ENCODE data around the gene MAP7D3.

The MAP7D3 gene

DNA sequence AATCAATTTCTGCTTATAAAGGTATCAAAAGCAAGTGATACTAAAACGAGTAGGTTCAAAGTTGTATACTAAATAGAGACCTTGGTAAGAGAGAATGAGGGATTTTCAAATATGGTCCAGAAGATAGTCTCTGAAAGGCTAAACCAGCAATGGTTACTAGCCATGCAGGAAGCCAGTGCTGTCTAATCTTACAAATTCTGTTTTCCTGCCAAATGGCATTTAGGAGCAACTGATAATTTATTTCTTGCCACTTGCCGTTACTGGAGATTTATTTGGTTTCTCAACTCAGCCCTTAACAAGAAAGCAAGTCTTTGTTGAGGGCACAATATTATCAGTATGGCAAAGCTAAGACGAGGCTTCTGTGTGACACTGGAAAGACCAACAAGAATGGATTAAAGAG, 47.2 kb downstream of the MAP7D3 start:
- Histone ChIP-seq H3K4me1 (peaks cover 14% of the 10 kb centered on the region), H3K9ac (no peak overlapping the region), H3K4me3 (ENCODE audit: low read depth, low read length) (no peak overlapping the region), H3K27me3 (ENCODE audit: control insufficient read depth, insufficient read depth, low read length) (no peaks in the 10 kb centered on the region), H3K79me2 (peaks cover 2% of the 10 kb centered on the region), H3K4me2 (ENCODE audit: low read length) (no peak overlapping the region), H2AFZ (no peak overlapping the region), H3K27ac (peak overlapping the region; percentile 29), H3K9me3 (ENCODE audit: control insufficient read depth, low read length) (no peaks in the 10 kb centered on the region), H3K36me3 (ENCODE audit: control insufficient read depth, insufficient read depth, low read length) (no peaks in the 10 kb centered on the region)
- TF ChIP-seq, protein P1, sequence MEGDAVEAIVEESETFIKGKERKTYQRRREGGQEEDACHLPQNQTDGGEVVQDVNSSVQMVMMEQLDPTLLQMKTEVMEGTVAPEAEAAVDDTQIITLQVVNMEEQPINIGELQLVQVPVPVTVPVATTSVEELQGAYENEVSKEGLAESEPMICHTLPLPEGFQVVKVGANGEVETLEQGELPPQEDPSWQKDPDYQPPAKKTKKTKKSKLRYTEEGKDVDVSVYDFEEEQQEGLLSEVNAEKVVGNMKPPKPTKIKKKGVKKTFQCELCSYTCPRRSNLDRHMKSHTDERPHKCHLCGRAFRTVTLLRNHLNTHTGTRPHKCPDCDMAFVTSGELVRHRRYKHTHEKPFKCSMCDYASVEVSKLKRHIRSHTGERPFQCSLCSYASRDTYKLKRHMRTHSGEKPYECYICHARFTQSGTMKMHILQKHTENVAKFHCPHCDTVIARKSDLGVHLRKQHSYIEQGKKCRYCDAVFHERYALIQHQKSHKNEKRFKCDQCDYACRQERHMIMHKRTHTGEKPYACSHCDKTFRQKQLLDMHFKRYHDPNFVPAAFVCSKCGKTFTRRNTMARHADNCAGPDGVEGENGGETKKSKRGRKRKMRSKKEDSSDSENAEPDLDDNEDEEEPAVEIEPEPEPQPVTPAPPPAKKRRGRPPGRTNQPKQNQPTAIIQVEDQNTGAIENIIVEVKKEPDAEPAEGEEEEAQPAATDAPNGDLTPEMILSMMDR (IDR thresholded peaks at IDR 0.05), result no peak

DNA sequence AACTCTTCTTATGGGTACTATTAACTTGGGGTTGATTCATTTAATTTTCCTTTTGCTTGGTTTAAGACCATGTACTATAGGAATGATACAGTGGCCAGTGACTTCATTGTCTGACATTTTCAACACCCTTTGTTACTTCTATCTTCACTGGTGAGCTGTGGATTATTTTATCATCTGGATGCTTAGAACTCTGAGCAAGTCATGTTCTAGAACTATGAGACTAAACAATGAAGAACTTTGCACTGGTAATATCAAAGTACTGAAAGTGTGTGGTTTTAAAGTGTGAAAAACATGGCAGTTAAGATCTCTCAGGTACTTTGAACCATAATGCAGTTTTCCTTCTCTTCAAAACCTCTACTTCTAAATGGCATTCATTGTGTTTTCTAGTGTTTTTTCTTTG, 47.8 kb downstream of the MAP7D3 start:
- Histone ChIP-seq H2AFZ (no peak overlapping the region), H3K27ac (no peak overlapping the region), H3K36me3 (ENCODE audit: control insufficient read depth, insufficient read depth, low read length) (no peaks in the 10 kb centered on the region), H3K4me3 (ENCODE audit: low read depth, low read length) (no peak overlapping the region), H3K9me3 (ENCODE audit: control insufficient read depth, low read length) (no peaks in the 10 kb centered on the region), H3K79me2 (peaks cover 2% of the 10 kb centered on the region), H3K27me3 (ENCODE audit: control insufficient read depth, insufficient read depth, low read length) (no peaks in the 10 kb centered on the region), H3K4me2 (ENCODE audit: low read length) (no peak overlapping the region), H3K4me1 (peaks cover 14% of the 10 kb centered on the region), H3K9ac (no peak overlapping the region)
- TF ChIP-seq, protein P1 (IDR thresholded peaks at IDR 0.05), result no peak

DNA sequence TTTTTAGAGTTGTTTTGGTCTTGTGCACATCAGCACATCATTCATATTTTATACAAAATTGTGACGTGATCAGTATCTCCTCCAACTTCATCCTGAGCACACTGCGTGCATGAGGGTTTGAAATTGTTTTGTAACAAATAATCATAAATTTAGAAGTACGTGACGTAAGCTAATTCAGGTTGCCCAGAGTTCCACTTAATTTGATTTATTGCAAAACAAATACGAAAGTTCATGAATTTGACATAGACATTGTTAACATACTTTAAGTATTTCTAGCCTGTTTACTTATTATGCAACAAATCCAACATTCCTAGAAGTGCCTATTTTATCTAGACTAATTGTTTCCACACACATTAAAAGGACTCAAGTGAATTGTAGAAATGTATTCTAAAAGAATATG, 48.3 kb downstream of the MAP7D3 start:
- H3K4me3 ChIP-seq (ENCODE audit: low read depth, low read length), result no peak overlapping the region
- H3K4me2 ChIP-seq (ENCODE audit: low read length), result no peak overlapping the region
- H3K9ac ChIP-seq, result no peak overlapping the region
- H3K9me3 ChIP-seq (ENCODE audit: control insufficient read depth, low read length), result no peaks in the 10 kb centered on the region
- peaks cover 14% of the 10 kb centered on the region for H3K4me1 ChIP-seq
- TF ChIP-seq, protein P1 (IDR thresholded peaks at IDR 0.05), result no peak
- no peak overlapping the region for H3K27ac ChIP-seq
- no peaks in the 10 kb centered on the region for H3K27me3 ChIP-seq (ENCODE audit: control insufficient read depth, insufficient read depth, low read length)
- H3K36me3 ChIP-seq (ENCODE audit: control insufficient read depth, insufficient read depth, low read length), result no peaks in the 10 kb centered on the region
- peaks cover 2% of the 10 kb centered on the region for H3K79me2 ChIP-seq
- no peak overlapping the region for H2AFZ ChIP-seq

DNA sequence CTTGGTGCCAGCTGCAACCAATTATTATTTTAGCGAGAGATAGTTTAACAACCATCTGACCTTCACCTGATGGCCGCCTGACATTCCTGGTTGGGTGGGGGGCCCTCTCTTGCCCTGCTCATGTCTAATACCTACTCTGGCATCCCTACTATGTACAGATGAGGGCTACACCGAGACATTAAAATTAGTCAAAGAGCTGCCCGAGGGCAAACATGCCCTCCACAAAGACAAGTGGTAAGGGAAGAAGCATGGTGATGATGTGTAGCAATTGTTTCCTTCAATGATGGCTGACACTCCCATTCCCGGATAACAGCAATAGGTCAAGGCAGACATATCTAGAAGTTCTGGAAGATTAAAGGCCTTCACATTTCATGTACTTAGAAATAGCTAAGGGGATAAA, 49.6 kb downstream of the MAP7D3 start:
- TF ChIP-seq, protein P1 (IDR thresholded peaks at IDR 0.05), result no peak
- Histone ChIP-seq H2AFZ (no peak overlapping the region), H3K9ac (no peak overlapping the region), H3K4me3 (ENCODE audit: low read depth, low read length) (no peak overlapping the region), H3K4me1 (peaks cover 14% of the 10 kb centered on the region), H3K27me3 (ENCODE audit: control insufficient read depth, insufficient read depth, low read length) (no peaks in the 10 kb centered on the region), H3K36me3 (ENCODE audit: control insufficient read depth, insufficient read depth, low read length) (no peaks in the 10 kb centered on the region), H3K4me2 (ENCODE audit: low read length) (no peak overlapping the region), H3K79me2 (peaks cover 2% of the 10 kb centered on the region), H3K9me3 (ENCODE audit: control insufficient read depth, low read length) (no peaks in the 10 kb centered on the region), H3K27ac (no peak overlapping the region)

DNA sequence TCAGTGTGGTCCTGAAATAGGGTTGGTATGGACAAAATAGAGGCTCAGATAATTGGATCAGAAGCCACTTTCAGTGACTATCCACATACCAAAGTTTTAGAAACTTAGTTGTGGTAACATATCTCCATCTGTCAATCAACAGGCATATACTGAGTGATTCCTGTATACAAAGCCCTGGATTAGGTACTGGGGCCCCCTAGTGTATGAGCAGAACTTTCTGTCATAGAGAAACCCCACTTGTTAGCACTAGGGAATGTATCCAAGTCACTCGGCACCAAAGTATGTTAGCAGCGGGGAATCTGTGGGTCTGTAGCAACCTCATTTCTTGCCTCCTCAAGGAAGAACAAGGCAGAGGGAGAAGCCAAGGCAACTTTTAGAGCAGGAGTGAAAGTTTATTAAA, 50.7 kb downstream of the MAP7D3 start:
- Histone ChIP-seq H3K9ac (no peak overlapping the region), H3K27me3 (ENCODE audit: control insufficient read depth, insufficient read depth, low read length) (no peaks in the 10 kb centered on the region), H3K9me3 (ENCODE audit: control insufficient read depth, low read length) (no peaks in the 10 kb centered on the region), H2AFZ (no peak overlapping the region), H3K79me2 (peaks cover 2% of the 10 kb centered on the region), H3K4me1 (peaks cover 17% of the 10 kb centered on the region), H3K4me3 (ENCODE audit: low read depth, low read length) (no peak overlapping the region), H3K4me2 (ENCODE audit: low read length) (no peak overlapping the region), H3K36me3 (ENCODE audit: control insufficient read depth, insufficient read depth, low read length) (no peaks in the 10 kb centered on the region), H3K27ac (no peak overlapping the region)
- TF ChIP-seq, protein P1 (IDR thresholded peaks at IDR 0.05), result no peak
